Measurements from ENCODE around the gene OSBPL2.

OSBPL2 gene

GRCh38 chr20:62212299-62212698 lies 26.0 kb upstream of the OSBPL2 start:
- no peak for TF ChIP-seq CTCF (IDR thresholded peaks at IDR 0.05; ENCODE audit: low read length, missing control alignments)

GRCh38 chr20:62214067-62214466 lies 24.3 kb upstream of the OSBPL2 start:
- TF ChIP-seq CTCF (IDR thresholded peaks at IDR 0.05; ENCODE audit: low read length, missing control alignments) = no peak
- no peak overlapping the region for H3K4me3 ChIP-seq (replicated peaks; ENCODE audit: low read depth, low read length)
- no peak for DNase-seq (ENCODE audit: low read depth)

More at GRCh38 chr20:62212299-62212698, 26.0 kb upstream of the OSBPL2 start:
- no peak overlapping the region for H3K4me3 ChIP-seq (replicated peaks; ENCODE audit: low read depth, low read length)
- DNase-seq (ENCODE audit: low read depth) = no peak

GRCh38 chr20:62215020-62215990 lies 23.0 kb upstream of the OSBPL2 start:
- TF ChIP-seq CTCF (IDR thresholded peaks at IDR 0.05; ENCODE audit: low read length, missing control alignments) = no peak
- DNase-seq (ENCODE audit: low read depth) = no peak
- no peak overlapping the region for H3K4me3 ChIP-seq (replicated peaks; ENCODE audit: low read depth, low read length)

GRCh38 chr20:62215991-62216635 lies 22.2 kb upstream of the OSBPL2 start:
- DNase-seq (ENCODE audit: low read depth) = no peak
- no peak for TF ChIP-seq CTCF (IDR thresholded peaks at IDR 0.05; ENCODE audit: low read length, missing control alignments)
- no peak overlapping the region for H3K4me3 ChIP-seq (replicated peaks; ENCODE audit: low read depth, low read length)

GRCh38 chr20:62216636-62217566 lies 21.4 kb upstream of the OSBPL2 start:
- no peak overlapping the region for H3K4me3 ChIP-seq (replicated peaks; ENCODE audit: low read depth, low read length)
- TF ChIP-seq CTCF (IDR thresholded peaks at IDR 0.05; ENCODE audit: low read length, missing control alignments) = no peak
- no peak for DNase-seq (ENCODE audit: low read depth)

- no peak overlapping the region for H3K4me3 ChIP-seq (replicated peaks; ENCODE audit: low read depth, low read length)
- DNase-seq (ENCODE audit: low read depth) = no peak
- TF ChIP-seq CTCF (IDR thresholded peaks at IDR 0.05; ENCODE audit: low read length, missing control alignments) = no peak
Measured at GRCh38 chr20:62217913-62218773, 20.2 kb upstream of the OSBPL2 start.
